BE2C (cell line): ENCODE data around the gene PLEKHA6.

Source experiments
- DNase-seq: peaks from one replicate; pipeline ENCODE4 v3.0.0-alpha.2; 2020
- H3K27me3 ChIP-seq: fragments of 250-450 bp; sonication (Bioruptor Pico); 2 replicates; pipeline ENCODE4 v1.5.1; 2020; ENCODE audit warnings: mild to moderate bottlenecking
- H3K36me3 ChIP-seq: fragments of 250-450 bp; sonication (Bioruptor Pico); 2 replicates; pipeline ENCODE4 v1.5.1; 2020; ENCODE audit warnings: mild to moderate bottlenecking
- H3K4me1 ChIP-seq: fragments of 250-450 bp; sonication (Bioruptor Pico); 2 replicates; pipeline ENCODE4 v1.5.1; 2020
- H3K4me3 ChIP-seq: 2 replicates; pipeline ENCODE4 v1.5.1; 2011; ENCODE audit warnings: low read depth, low read length
- H3K9me3 ChIP-seq: fragments of 250-450 bp; sonication (Bioruptor Pico); 2 replicates; pipeline ENCODE4 v1.5.1; 2020
- CTCF ChIP-seq: IDR thresholded peaks from 2 replicates; pipeline ENCODE4 v1.5.1; 2012; ENCODE audit warnings: mild to moderate bottlenecking, low read depth, low read length

Gene PLEKHA6

DNA sequence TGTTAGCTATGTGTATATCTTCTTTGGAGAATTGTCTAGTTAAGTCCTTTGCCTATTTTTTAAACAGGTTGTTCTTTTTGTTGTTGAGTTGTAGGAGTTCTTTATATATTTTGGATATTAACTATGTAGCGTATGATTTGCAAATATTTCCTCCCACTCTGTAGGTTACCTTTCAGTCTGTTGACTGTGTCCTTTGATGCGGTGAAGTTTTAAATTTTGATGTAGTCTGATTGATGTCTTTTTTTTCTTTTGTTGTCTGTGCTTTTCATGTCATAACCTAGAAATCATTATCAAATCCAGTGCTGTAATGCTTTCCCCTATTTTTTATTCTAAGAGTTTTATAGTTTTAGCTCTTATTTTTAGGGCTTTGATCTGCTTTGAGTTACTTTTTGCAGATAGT, 154.8 kb downstream of the PLEKHA6 start:
- DNase-seq, result no peak
- no peaks in the 10 kb centered on the region for H3K4me1 ChIP-seq
- H3K27me3 ChIP-seq, result peaks cover 27% of the 10 kb centered on the region
- H3K9me3 ChIP-seq, result no peaks in the 10 kb centered on the region
- H3K36me3 ChIP-seq, result no peaks in the 10 kb centered on the region
- TF ChIP-seq CTCF, result no peak
- H3K4me3 ChIP-seq, result no peak overlapping the region

DNA sequence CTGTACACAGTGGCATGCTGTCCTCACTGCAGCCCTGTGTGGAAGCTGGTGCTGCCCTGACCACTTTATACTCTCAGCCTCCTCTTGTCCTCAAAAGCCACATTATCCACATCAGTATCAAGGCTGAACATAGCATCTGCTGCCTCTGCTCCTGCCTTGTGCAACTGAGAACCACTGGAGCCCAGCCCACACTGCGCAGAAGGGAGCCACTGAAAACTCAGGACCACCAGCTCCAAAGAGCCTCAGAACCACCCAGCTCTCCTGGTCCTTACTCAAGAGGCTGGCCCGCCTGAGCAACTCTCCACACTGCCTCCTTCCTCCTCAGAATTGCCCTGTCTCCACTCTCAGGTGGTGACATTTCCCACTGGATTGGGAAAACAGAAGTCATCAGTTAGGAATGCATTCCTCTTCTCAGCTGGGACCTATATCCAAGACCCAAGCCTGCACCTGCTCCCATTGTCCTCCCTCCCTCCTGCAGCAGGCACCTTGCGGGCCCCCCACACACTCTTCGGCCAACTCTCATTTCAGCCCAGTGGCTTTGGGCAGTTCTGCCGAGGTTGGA, 156.4 kb downstream of the PLEKHA6 start:
- Histone ChIP-seq H3K27me3 (peaks cover 27% of the 10 kb centered on the region), H3K4me3 (no peak overlapping the region), H3K4me1 (no peaks in the 10 kb centered on the region), H3K36me3 (no peaks in the 10 kb centered on the region), H3K9me3 (no peaks in the 10 kb centered on the region)
- TF ChIP-seq CTCF, result no peak
- DNase-seq, result no peak

DNA sequence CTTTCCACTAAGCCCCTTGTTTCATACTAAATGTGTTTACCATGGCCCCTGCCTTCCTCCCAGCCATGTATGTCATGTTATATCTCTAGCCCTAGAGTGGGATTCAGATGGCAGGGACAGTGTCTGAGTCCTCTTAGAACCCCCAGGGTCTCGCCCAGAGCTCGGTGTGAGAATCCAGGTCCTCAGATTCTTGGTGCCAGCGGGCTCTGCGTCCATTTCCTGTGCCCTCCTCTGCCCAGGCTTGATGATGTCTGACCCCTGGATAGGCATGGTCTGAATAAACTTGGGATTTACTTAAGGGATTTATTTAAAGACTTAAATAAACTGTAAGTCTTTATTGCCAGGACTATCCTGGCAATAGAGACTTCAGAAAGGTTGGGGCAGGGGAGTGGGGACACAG, 157.2 kb downstream of the PLEKHA6 start:
- Histone ChIP-seq H3K4me1 (no peaks in the 10 kb centered on the region), H3K9me3 (no peaks in the 10 kb centered on the region), H3K4me3 (no peak overlapping the region), H3K36me3 (no peaks in the 10 kb centered on the region), H3K27me3 (peaks cover 27% of the 10 kb centered on the region)
- no peak for DNase-seq
- TF ChIP-seq CTCF, result no peak

- no peaks in the 10 kb centered on the region for H3K9me3 ChIP-seq
- no peak for TF ChIP-seq CTCF
- H3K4me3 ChIP-seq, result no peak overlapping the region
These were observed 158.2 kb downstream of the PLEKHA6 start for GRCh38 chr1:204201348-204202040.

GRCh38 chr1:204199579-204199978, 160.2 kb downstream of the PLEKHA6 start:
- no peaks in the 10 kb centered on the region for H3K4me1 ChIP-seq
- DNase-seq, result no peak
- H3K27me3 ChIP-seq, result peaks cover 13% of the 10 kb centered on the region
- no peak overlapping the region for H3K4me3 ChIP-seq
- H3K9me3 ChIP-seq, result no peaks in the 10 kb centered on the region
- H3K36me3 ChIP-seq, result no peaks in the 10 kb centered on the region
- TF ChIP-seq CTCF, result no peak

More at GRCh38 chr1:204201348-204202040, 158.2 kb downstream of the PLEKHA6 start:
- Histone ChIP-seq H3K36me3 (no peaks in the 10 kb centered on the region), H3K27me3 (peaks cover 27% of the 10 kb centered on the region), H3K4me1 (no peaks in the 10 kb centered on the region)
- DNase-seq, result no peak
